GM23338 (cell line): ENCODE results near the gene TRMT44. TPM values are rescaled to one million over a fixed set of nuclear protein-coding genes. Genes with fewer than 3 reads are reported as not detected.

ENCODE experiments used
- ATAC-seq: fragments of 200-7000 bp; cut with Tn5 transposase; 3 replicates; pipeline ENCODE4 v1.9.1; 2020
- DNase-seq: peaks from one replicate; pipeline ENCODE4 v3.0.0-alpha.2; 2015; ENCODE audit warnings: low spot score
- H2AFZ ChIP-seq: fragments of 200-600 bp; sonication (generic); 2 replicates; pipeline ENCODE4 v1.8.0; 2016; ENCODE audit warnings: antibody characterized with exemption, mild to moderate bottlenecking, moderate library complexity
- H3F3A ChIP-seq: fragments of 200-600 bp; sonication (generic); replicated peaks from 2 replicates; pipeline ENCODE4 v1.8.0; 2017; ENCODE audit warnings: antibody characterized with exemption, mixed run types, low read depth
- H3K27ac ChIP-seq: fragments of 200-600 bp; sonication (generic); 2 replicates; pipeline ENCODE4 v1.6.1; 2016; ENCODE audit warnings: low read depth
- H3K27me3 ChIP-seq: fragments of 200-600 bp; sonication (generic); 2 replicates; pipeline ENCODE4 v1.8.0; 2016; ENCODE audit warnings: mild to moderate bottlenecking, mixed run types, moderate library complexity; ENCODE audit not compliant: insufficient read depth
- H3K36me3 ChIP-seq: fragments of 200-600 bp; sonication (generic); 2 replicates; pipeline ENCODE4 v1.8.0; 2016; ENCODE audit warnings: mild to moderate bottlenecking; ENCODE audit not compliant: insufficient read depth
- H3K4me1 ChIP-seq: fragments of 200-600 bp; sonication (generic); 2 replicates; pipeline ENCODE4 v1.8.0; 2016; ENCODE audit warnings: mild to moderate bottlenecking, moderate library complexity; ENCODE audit not compliant: insufficient read depth
- H3K4me2 ChIP-seq: fragments of 200-600 bp; sonication (generic); 2 replicates; pipeline ENCODE4 v1.7.1; 2017; ENCODE audit warnings: mixed run types
- H3K4me3 ChIP-seq: fragments of 200-600 bp; sonication (generic); 2 replicates; pipeline ENCODE4 v1.6.1; 2016; ENCODE audit warnings: mixed run types
- H3K79me2 ChIP-seq: fragments of 200-600 bp; sonication (generic); replicated peaks from 2 replicates; pipeline ENCODE4 v1.8.0; 2017; ENCODE audit warnings: mild to moderate bottlenecking; ENCODE audit not compliant: insufficient read depth
- H3K9me2 ChIP-seq: fragments of 200-600 bp; sonication (generic); 2 replicates; pipeline ENCODE4 v1.8.0; 2017; ENCODE audit not compliant: insufficient read depth
- H4K20me1 ChIP-seq: fragments of 200-600 bp; sonication (generic); replicated peaks from 2 replicates; pipeline ENCODE4 v1.8.0; 2017; ENCODE audit warnings: mild to moderate bottlenecking; ENCODE audit not compliant: insufficient read depth
- H3K27ac Mint-ChIP-seq: 2 replicates; pipeline ENCODE4 v1.8.0; 2020; ENCODE audit warnings: inconsistent platforms, mild to moderate bottlenecking, moderate library complexity, mixed read lengths
- H3K27me3 Mint-ChIP-seq: 3 replicates; pipeline ENCODE4 v1.8.0; 2022; ENCODE audit warnings: low read depth, mild to moderate bottlenecking, moderate library complexity, mixed read lengths, inconsistent platforms; ENCODE audit not compliant: insufficient read depth, poor library complexity
- H3K36me3 Mint-ChIP-seq: 3 replicates; pipeline ENCODE4 v1.8.0; 2021; ENCODE audit warnings: low read depth, mild to moderate bottlenecking, inconsistent platforms, moderate library complexity, mixed read lengths
- H3K4me1 Mint-ChIP-seq: 3 replicates; pipeline ENCODE4 v1.8.0; 2020; ENCODE audit warnings: mild to moderate bottlenecking, inconsistent platforms, mixed read lengths
- H3K4me3 Mint-ChIP-seq: 3 replicates; pipeline ENCODE4 v1.8.0; 2021; ENCODE audit warnings: moderate library complexity, mild to moderate bottlenecking, inconsistent platforms, mixed read lengths
- H3K9me3 Mint-ChIP-seq: 3 replicates; pipeline ENCODE4 v1.8.0; 2020; ENCODE audit warnings: moderate library complexity, mild to moderate bottlenecking, inconsistent platforms, mixed read lengths
- CTCF ChIP-seq, 2 experiments: fragments of 200-600 bp in 1 of 2; sonication (generic) in 1 of 2; conservative IDR thresholded peaks; 2 replicates each; pipeline versions ENCODE4 v1.5.1 to v1.6.1; 2016 to 2017; ENCODE audit warnings: antibody characterized with exemption in 2 of 2, low read depth in 2 of 2, mild to moderate bottlenecking in 2 of 2, moderate library complexity in 1 of 2
- ETS1 ChIP-seq: IDR thresholded peaks from 2 replicates; pipeline ENCODE4 v1.6.1; 2016; ENCODE audit warnings: antibody characterized with exemption
- EZH2 ChIP-seq: fragments of 200-600 bp; sonication (generic); IDR thresholded peaks from one replicate; pipeline ENCODE4 v1.8.0; 2017; ENCODE audit warnings: antibody characterized with exemption, mild to moderate bottlenecking, low read depth; ENCODE audit not compliant: unreplicated experiment
- NANOG ChIP-seq: IDR thresholded peaks from 2 replicates; pipeline ENCODE4 v1.6.1; 2016; ENCODE audit warnings: antibody characterized with exemption, borderline replicate concordance
- POLR2AphosphoS5 ChIP-seq: IDR thresholded peaks from 2 replicates; pipeline ENCODE4 v1.6.1; 2016; ENCODE audit warnings: antibody characterized with exemption, low read depth
- STAT1 ChIP-seq: IDR thresholded peaks from one replicate; pipeline ENCODE4 v1.6.1; 2016; ENCODE audit warnings: antibody characterized with exemption; ENCODE audit not compliant: unreplicated experiment
- ZNF114 ChIP-seq: fragments of 250-450 bp; sonication (Bioruptor Pico); IDR thresholded peaks from 2 replicates; pipeline ENCODE4 v1.5.0; 2020; ENCODE audit warnings: mild to moderate bottlenecking, moderate library complexity
- ZNF331 ChIP-seq: fragments of 250-450 bp; sonication (Bioruptor Pico); IDR thresholded peaks from 2 replicates; pipeline ENCODE4 v1.5.0; 2020; ENCODE audit warnings: low read depth, mild to moderate bottlenecking, moderate library complexity
- ZNF462 ChIP-seq: fragments of 250-450 bp; sonication (Bioruptor Pico); IDR thresholded peaks from 2 replicates; pipeline ENCODE4 v1.5.0; 2020; ENCODE audit warnings: mild to moderate bottlenecking, moderate library complexity
- polyA plus RNA-seq: library from polyadenylated mRNA; unstranded; fragments of >200 nt; fragmentation: Nextera tagmentation; extraction: Ambion mirVana; gene quantifications from 2 replicates; pipeline ENCODE4 v1.2.1, GENCODE V29; 2016
- total RNA-seq: library from RNA; depleted of rRNA; stranded (reverse); fragments of >200 nt; shearing (Covaris generic); gene quantifications from 2 replicates; pipeline ENCODE4 v1.2.3, GENCODE V29; 2014

The TRMT44 gene
- total and polyA plus RNA-seq, 2 experiments from 2014 or later = 10.3 to 49.8 TPM

DNA sequence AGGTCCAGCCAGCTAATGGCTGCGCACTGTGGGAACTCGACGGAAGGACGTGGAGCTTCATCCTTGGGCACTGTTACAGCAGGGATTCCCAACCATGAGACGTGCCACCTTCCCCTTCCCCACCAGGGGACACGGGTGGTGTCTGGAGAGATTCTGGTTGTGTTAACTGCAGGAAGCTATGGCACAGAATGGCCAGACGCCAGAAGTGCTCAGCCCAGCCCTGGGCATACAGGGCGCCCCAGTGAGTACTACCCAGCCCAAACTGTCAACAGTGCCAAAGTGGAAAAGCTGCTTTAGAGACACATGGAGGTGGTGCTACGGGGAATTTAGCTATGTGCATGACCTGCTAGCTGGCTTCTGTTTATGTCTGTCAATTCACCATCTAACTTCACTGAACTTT is 32.8 kb upstream of the TRMT44 start:
- no peak overlapping the region for H3K27ac ChIP-seq
- TF ChIP-seq ZNF331 (CRISPR knock-in tag) = no peak
- no peaks in the 10 kb centered on the region for H4K20me1 ChIP-seq
- no peaks in the 10 kb centered on the region; the same call in 1 of the 2 replicates for H3K4me1 ChIP-seq
- no peaks in the 10 kb centered on the region for H3K36me3 ChIP-seq
- no peaks in the 10 kb centered on the region for H3K27me3 ChIP-seq
- Mint-ChIP-seq H3K27ac (no peak overlapping the region), H3K9me3 (peaks cover 18% of the 10 kb centered on the region), H3K27me3 (peaks cover 19% of the 10 kb centered on the region), H3K36me3 (peaks cover 27% of the 10 kb centered on the region), H3K4me3 (no peak overlapping the region), H3K4me1 (peaks cover 15% of the 10 kb centered on the region)
- H3K4me3 ChIP-seq = no peak overlapping the region
- H3K79me2 ChIP-seq = no peaks in the 10 kb centered on the region
- H3K4me2 ChIP-seq = no peak overlapping the region
- DNase-seq = no peak
- no peaks in the 10 kb centered on the region for H3K9me2 ChIP-seq
- no peak overlapping the region for H2AFZ ChIP-seq
- ATAC-seq = no peak
- no peaks in the 10 kb centered on the region for H3F3A ChIP-seq

GRCh38 chr4:8409264-8410065 is 31.1 kb upstream of the TRMT44 start:
- Mint-ChIP-seq H3K4me1 (peaks cover 15% of the 10 kb centered on the region), H3K9me3 (peaks cover 18% of the 10 kb centered on the region), H3K4me3 (no peak overlapping the region), H3K27ac (no peak overlapping the region), H3K36me3 (peaks cover 27% of the 10 kb centered on the region), H3K27me3 (peaks cover 14% of the 10 kb centered on the region)
- H3K79me2 ChIP-seq = no peaks in the 10 kb centered on the region
- H3F3A ChIP-seq = no peaks in the 10 kb centered on the region
- no peaks in the 10 kb centered on the region for H3K27me3 ChIP-seq
- no peaks in the 10 kb centered on the region for H3K36me3 ChIP-seq
- H2AFZ ChIP-seq = no peak overlapping the region
- peak; percentile 10; the same call in 2 of the 3 replicates for ATAC-seq
- H3K4me1 ChIP-seq = no peaks in the 10 kb centered on the region; the same call in 1 of the 2 replicates
- no peaks in the 10 kb centered on the region for H3K9me2 ChIP-seq
- no peaks in the 10 kb centered on the region for H4K20me1 ChIP-seq
- DNase-seq = no peak
- H3K4me2 ChIP-seq = no peak overlapping the region
- H3K4me3 ChIP-seq = no peak overlapping the region
- no peak overlapping the region for H3K27ac ChIP-seq
- TF ChIP-seq EZH2 = no peak
- TF ChIP-seq ETS1 = no peak
- no peak for TF ChIP-seq CTCF (conservative IDR thresholded peaks at IDR 0.05; ENCODE audit: low read depth in 2 of 2)
- TF ChIP-seq POLR2AphosphoS5 = no peak
- no peak for TF ChIP-seq NANOG
- TF ChIP-seq ZNF462 (CRISPR knock-in tag) = no peak
- TF ChIP-seq ZNF114 (CRISPR knock-in tag) = no peak
- TF ChIP-seq ZNF331 (CRISPR knock-in tag) = no peak
- no peak for TF ChIP-seq STAT1
